DLD1 (cell line): ENCODE results near the gene NIM1K.
"Not testable (repeated sequence)": the region's sequence is repeated elsewhere in the genome, so short reads cannot be mapped to it uniquely, and the experiment has no call there.

ENCODE experiments used
- in situ Hi-C: cut with HindIII; loops from 2 replicates; pipeline ENCODE4 v1.10.0; 2017; ENCODE audit warnings: low sequenced_read_pairs

NIM1K gene

GRCh38 chr5:43191740-43192557 lies at the start of gene NIM1K:
NIM1K (plus strand) TSS chr5:43192225; CDS start chr5:43245776, 53,551 bp downstream.
- in situ Hi-C loops, result no loop called here

DNA sequence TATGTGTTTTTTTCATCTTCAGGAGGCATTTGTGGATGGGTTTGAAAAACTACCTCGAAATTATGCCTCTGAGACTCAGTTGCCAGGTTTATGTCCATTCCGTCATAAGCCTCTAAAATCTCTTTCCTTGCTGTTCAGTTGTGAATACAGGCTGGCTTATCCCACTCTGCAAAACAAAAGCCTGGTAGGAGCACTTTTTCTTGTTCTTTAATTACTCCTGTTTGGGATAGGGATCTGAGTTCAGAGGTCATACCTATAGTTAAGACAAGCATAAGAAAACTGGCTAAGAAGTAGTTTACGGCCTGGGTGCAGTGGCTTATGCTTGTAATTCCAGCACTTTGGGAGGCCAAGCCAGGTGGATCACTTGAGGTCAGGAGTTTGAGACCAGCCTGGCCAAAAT lies 47.0 kb upstream of the NIM1K start:
- in situ Hi-C loops, result no loop called here

DNA sequence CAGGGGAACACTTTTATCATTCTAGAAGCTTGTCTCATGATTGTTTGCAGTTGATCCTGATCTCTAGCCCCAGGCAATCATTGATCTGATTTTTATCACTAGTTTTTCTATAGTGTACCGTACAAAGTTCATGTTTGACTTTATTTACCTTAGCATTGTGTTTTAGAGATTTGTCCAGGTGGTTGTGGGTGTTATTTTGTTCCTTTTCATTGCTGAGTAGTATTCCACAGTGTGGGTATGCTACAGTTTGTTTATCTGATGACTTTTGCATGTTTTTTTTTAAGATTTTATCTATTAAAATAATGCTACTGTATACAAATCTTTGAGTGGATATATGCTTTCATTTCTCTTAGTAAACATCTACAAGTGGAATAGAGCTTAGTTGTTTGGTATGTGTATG lies 45.1 kb upstream of the NIM1K start:
- in situ Hi-C loops, result no loop called here

DNA sequence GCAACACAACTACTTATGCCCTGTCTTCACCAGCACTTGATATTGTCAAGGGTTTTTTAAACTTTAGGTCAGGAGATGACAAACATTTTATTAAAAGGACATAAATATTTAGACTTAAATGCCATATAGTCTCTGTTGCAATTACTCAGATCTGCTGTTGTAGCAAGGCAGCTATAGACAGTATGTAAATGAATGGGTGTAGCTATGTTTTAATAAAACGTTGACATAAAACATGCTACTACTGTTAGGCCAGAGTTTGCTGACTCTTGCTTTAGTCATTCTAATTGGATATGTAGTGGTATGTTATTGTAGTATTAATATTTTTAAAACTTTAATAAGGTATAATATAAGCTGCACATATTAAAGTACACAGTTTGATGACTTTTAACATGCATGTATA lies 43.6 kb upstream of the NIM1K start:
- in situ Hi-C loops, result no loop called here

GRCh38 chr5:43149231-43149630 lies 42.8 kb upstream of the NIM1K start:
- in situ Hi-C loops, result no loop called here

- in situ Hi-C loops, result no loop called here
Observed at GRCh38 chr5:43150075-43150474, 42.0 kb upstream of the NIM1K start.

GRCh38 chr5:43150748-43151147 lies 41.3 kb upstream of the NIM1K start:
- in situ Hi-C loops, result no loop called here

- in situ Hi-C loops, result no loop called here
Observed at GRCh38 chr5:43152946-43153345, 39.1 kb upstream of the NIM1K start.

DNA sequence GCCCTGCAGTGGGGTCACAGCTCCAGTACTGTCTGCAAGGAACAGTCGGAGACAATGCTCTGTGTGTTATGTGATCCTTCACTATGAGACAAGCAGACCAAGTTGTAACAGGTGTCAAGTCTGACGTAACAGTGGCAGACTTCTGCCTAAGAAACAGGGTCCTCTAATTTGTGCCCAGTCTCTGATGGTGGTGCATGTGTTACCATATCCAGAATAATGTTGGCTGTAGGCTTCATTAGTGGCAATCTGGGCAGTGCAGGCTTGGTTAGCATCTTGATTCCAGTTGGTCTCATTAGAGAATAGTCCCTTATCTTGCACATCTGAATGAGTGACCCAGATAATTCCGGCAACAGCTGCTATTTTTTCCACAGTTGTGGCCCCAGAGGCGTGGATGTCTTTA lies 37.6 kb upstream of the NIM1K start:
- in situ Hi-C loops, result no loop called here

DNA sequence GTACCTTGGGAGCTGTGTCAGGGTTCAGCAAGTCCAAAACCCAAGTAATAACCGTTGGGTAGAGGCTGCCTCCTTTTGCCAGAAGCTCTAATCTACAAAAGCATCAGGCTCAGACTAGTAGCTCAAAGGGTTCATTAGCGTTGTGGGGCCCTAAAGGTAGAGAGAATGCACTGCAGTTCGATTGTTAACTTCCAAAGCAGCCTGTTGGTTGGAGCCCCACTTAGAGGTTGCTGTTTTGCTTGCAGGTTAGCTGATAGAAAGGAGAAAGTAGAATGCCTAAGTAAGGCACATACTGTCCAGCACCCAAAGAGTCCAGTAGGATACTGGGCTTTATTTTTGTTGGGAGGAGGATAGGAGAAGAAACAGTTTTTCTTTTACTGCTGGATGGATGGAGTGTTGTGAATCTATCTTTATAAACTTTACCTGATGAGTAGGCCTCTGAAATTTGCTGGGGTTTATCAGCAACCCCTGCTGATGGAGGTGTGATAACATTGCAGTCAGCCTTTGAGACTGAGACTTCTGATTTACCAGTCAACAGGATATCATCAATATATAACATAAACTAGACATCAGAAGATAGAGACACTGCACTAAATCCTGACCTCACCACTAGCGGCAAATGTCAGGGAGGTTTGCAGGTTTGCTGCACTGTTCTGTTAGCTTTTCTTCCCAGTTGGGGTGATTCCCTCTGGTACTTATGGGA lies 36.5 kb upstream of the NIM1K start:
- in situ Hi-C loops, result no loop called here

DNA sequence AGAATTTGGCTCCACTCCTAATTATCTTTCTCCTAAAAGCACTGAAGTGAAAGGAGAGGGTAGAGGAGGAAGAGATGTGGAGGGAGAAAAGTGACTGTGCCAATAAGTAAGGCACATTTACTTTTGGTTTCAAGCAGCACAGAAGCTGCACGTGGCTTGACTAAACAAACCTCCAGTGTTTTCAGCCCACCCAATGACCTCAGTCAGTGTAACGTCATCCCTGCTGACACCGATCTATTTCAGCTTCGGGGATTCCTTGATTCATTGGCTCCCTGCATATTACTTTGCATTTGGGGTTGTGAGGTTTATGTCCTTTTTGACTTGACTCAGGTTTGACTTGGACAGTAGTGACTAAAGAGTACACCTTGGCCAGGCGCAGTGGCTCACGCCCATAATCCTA lies 35.6 kb upstream of the NIM1K start:
- in situ Hi-C loops, result no loop called here

GRCh38 chr5:43157068-43157467 lies 35.0 kb upstream of the NIM1K start:
- in situ Hi-C loops, result no loop called here

- in situ Hi-C loops, result no loop called here
Observed at GRCh38 chr5:43161244-43161643, 30.8 kb upstream of the NIM1K start.

- in situ Hi-C loops, result not testable (repeated sequence)
Observed at GRCh38 chr5:43164801-43165200, 27.2 kb upstream of the NIM1K start.

DNA sequence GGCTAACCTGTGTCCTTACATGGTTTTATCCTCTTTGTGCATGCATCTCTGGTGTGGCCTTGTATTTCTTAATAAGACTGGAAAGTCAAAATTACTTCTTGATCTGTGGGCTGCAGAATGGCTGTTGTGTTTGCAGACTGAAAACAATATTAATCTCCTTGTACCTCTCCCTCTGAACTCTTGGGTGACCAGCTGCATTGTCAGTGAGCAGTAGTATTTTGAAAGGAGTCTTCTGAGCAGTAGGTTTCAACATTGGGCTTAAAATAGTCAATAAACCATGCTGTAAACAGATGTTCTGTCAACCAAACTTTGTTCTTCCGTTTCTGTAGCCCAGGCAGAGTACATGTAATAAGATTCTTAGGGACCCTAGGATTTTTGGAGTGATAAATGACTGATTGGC lies 26.7 kb upstream of the NIM1K start:
- in situ Hi-C loops, result no loop called here

DNA sequence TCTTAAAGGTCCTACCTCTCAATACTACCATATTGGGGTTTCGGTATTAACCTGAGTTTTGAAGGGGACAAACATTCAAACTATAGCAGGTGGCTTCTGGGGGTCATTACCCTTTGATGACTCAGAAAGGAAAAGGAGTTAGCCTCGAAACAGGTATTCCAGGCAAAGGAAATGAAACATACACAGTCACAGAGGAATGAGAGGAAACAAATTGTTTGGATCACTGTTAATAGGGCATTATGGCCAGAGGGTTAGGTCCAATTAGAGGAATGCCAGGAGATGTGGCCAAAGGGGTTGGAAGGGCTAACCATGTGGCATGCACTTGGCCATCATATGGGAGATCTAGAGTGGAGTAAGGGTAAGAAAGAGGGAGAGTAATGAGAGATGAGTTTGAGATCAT lies 23.9 kb upstream of the NIM1K start:
- in situ Hi-C loops, result no loop called here

DNA sequence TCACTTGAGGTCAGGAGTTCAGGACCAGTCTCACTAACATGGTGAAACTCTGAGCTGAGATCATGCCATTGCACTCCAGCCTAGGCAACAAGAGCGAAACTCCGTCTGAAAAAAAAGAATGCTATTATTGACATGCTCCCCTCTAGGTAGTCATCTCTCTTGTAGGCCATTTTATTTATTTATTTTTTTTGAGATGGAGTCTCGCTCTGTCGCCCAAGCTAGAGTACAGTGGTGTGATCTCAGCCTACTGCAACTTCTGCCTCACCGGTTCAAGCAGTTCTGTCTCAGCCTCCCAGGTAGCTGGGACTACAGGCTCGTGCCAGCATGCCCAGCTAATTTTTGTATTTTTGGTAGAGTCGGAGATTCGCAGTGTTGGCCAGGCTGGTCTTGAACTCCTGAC lies 20.6 kb upstream of the NIM1K start:
- in situ Hi-C loops, result no loop called here

DNA sequence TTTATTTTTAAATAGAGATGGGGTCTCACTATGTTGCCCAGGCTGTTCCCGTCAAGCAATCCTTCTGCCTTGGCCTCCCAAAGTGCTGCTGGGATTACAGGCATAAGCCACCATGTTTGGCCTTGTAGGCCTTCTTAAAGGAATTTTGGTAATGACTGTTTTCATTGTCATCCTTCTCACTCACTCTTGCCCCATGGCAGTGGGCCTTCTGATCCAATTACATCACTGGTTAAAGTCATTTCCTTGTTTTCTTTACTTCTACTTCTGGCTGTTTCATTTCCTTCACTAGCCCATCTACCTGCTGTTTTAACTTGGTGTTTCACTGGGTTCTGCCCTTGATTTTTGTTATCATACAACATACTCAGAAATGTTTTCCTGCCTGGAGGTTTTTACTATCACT lies 20.1 kb upstream of the NIM1K start:
- in situ Hi-C loops, result no loop called here

DNA sequence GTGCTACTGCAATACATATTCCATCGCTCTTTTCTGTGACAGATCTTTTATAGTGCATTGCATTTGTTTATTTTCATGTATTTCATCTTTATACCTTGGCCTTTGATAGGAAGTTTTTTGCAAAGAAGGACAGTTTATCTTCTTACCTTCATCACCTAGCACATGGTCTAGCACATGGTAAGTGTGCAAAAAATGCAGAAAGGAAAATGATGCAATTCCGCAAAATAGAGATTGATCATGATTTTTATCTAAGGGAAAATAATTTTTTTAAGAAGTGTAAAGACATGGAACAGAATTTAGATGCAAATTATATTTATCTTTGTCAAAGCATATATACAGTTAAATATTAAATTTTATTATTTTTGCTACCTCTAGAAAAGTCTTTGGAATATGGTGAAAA lies 19.2 kb upstream of the NIM1K start:
- in situ Hi-C loops, result no loop called here

- in situ Hi-C loops, result no loop called here
Observed at GRCh38 chr5:43174586-43174985, 17.4 kb upstream of the NIM1K start.

GRCh38 chr5:43179836-43180235 lies 12.2 kb upstream of the NIM1K start:
- in situ Hi-C loops, result no loop called here

- in situ Hi-C loops, result no loop called here
Observed at GRCh38 chr5:43182421-43182820, 9.6 kb upstream of the NIM1K start.
